ENCODE data around the gene CUL7.
"Not testable (repeated sequence)": the region's sequence is repeated elsewhere in the genome, so short reads cannot be mapped to it uniquely, and the experiment has no call there.

The CUL7 gene

DNA sequence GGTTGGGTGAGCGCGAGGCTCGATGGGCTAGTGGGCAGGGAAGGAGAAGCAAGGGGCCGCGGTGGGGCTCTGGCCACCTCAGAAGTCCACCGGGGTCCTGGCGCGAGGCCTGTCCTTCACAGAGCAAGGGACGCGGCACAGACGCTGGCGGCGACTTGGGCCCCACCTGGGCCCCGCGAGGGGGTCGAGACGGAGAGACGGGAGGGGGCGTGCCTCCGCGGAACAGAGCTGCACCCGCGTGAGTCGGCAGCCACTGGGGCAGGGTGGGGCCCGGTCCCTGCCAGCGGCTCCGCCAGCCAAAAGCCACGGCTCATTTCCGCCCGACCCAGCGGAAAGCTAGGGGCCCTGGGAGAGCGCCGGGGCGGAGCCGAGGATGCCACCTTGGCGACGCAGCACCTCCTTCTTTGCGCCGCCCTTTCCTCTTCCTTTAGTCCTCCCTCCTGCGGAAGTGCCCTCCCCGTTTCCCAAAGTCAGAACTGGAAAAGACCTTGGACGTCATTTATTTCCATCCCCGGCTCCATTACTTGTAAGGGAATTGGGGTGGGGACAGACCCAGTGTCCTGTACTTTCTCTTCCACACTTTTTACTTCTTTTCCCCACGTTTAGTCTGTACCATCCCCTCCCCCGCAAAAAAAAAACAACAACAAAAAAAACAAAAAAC lies at the start of gene CUL7:
CUL7 (minus strand) TSS at position 307 of the 661 bp plus-strand sequence. CDS start 1,063 bp downstream, outside the sequence.
- DNase-seq (ENCODE audit: low spot score) = peak; percentile 96

- no peak for DNase-seq (ENCODE audit: low spot score)
These were observed 47.8 kb upstream of the CUL7 start for GRCh38 chr6:43101497-43101896.

DNA sequence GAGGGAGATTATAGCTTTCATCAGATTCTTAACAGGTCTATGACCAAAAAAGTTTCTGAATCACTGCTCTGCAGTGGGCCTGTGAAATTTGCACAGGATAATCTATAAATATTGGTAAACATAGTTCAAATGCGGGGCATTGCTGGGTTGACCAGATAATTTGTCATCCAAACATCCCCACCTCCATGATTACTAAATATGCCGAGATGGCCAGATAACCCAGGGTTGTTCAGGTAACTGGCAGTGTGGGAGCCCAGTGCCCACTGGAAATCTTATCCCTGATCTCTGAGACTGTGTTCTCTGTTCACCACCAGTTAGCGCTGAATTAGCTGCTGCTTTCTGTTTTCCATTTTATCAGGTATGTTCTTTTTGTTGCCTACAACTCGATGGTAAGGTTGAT lies 43.9 kb upstream of the CUL7 start:
- no peak for DNase-seq (ENCODE audit: low spot score)

DNA sequence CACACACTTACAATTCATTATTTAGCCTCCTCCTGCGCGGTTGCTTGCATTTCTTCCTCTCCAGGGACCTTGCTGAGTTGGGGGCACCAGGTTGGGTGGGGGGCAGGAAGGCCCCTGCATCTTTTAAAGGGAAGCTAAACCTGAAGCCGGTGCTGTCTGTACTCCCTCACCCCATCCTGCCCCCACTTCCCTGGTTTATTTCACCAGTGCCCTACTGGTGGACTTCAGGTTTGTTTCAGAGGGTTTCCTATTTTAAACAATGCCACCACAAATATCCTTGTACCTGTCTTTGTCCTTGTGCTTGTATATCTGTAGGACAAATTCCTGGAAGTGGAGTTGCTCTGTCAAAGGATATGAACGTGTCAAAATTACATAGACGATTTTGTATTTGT lies 43.4 kb upstream of the CUL7 start:
- DNase-seq (ENCODE audit: low spot score) = no peak

GRCh38 chr6:43096451-43097097 lies 42.9 kb upstream of the CUL7 start:
- peak; percentile 92 for DNase-seq (ENCODE audit: low spot score)

DNA sequence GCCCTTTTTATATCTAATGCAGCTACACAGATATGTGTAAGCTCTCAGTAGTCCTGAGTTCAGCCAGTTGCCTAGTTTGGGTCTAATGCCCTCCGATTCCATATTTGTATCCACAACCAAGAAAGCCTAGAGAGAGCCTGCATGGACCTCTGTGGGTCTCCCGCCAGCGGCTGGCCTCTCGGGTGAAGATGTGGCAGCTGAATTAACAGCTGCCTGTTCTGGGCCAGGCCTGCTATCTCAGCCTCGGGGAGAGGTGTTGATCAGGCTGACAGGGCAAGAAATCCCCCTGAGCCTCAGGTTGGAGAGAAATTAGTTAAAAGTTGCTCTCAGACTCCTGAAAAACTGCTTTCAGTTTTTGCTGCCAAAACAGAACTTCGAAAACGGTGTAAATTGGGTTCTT lies 42.3 kb upstream of the CUL7 start:
- DNase-seq (ENCODE audit: low spot score) = no peak

- DNase-seq (ENCODE audit: low spot score) = peak; percentile 75
These were observed 40.0 kb upstream of the CUL7 start for GRCh38 chr6:43093436-43094289.

DNA sequence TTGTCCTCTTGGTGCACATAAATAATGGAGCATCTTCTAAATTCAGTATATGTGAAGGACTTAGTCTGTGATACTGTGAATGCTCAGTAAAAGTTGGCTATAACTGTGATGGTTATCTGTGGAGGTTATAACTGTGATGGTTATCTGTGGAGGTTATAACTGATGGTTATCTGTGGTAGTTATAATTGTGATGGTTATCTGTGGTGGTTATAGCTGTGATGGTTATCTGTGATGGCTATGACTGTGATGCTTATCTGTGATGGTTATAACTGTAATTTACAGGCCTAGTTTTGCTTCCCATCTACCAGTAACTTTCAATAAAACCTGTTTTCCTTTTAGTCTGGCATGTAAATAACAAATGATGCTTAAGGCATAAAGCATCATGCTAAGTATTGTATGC lies 39.0 kb upstream of the CUL7 start:
- no peak for DNase-seq (ENCODE audit: low spot score)

DNA sequence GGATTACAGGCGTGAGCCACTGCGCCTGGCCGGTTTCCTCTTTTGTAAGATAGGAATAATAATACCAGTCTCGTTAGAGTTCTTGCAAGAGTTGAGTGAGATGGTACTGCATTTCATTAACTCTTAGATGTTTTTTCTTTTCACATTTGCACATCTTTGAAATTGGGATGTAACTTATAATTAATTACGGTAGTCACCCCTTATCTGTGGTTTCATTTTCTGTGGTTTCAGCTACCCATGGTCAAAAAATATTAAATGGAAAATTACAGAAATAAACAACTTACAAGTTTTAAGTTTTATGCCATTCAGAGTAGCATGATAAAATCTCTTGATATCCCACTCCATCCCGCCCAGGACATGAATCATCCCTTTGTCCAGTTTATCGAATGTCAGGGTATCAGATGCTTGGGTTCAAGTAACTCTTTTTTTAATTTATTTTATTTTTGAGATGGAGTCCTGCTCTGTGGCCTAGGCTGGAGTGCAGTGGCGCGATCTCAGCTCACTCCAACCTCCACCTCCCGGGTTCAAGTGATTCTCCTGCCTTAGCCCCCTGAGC lies 37.9 kb upstream of the CUL7 start:
- DNase-seq (ENCODE audit: low spot score) = no peak

DNA sequence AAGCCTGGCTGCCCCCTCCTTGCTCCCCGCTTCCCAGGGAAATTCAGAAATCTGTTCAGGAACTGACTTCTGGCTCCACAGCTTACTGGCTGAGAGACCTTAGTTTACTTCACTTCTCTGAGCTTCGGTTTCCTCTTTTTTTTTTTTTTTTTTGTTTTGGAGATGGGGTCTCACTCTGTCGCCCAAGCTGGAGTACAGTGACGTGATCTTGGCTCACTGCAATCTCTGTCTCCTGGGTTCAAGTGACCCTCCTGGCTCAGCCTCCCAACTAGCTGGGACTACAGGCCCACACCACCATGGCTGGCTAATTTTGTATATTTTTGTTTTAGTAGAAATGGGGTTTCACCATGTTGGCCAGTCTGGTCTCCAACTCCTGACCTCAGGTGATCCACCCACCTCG lies 37.4 kb upstream of the CUL7 start:
- DNase-seq (ENCODE audit: low spot score) = no peak

GRCh38 chr6:43090559-43090956 lies 36.9 kb upstream of the CUL7 start:
- DNase-seq (ENCODE audit: low spot score) = no peak

- DNase-seq (ENCODE audit: low spot score) = no peak
These were observed 36.4 kb upstream of the CUL7 start for GRCh38 chr6:43089874-43090558.

DNA sequence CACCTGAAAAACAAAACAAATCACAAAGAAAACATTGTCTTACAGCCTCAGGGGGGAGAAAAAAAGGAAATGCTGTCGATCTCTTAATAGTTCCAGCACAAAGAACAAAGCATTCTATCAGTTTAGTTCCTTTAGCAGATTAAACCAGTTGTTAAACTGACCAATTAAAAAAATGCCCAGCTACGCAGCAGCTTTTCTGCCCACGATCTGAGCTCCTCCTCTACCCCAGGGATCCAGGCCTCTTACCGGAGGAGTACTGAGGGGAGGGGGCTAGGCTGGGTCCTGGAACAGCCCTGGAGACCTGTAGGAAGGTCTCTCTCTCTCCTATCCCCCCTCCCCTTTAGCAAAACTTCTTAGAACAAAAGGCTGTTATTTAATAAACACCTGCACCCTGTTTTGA lies 35.8 kb upstream of the CUL7 start:
- DNase-seq (ENCODE audit: low spot score) = no peak

DNA sequence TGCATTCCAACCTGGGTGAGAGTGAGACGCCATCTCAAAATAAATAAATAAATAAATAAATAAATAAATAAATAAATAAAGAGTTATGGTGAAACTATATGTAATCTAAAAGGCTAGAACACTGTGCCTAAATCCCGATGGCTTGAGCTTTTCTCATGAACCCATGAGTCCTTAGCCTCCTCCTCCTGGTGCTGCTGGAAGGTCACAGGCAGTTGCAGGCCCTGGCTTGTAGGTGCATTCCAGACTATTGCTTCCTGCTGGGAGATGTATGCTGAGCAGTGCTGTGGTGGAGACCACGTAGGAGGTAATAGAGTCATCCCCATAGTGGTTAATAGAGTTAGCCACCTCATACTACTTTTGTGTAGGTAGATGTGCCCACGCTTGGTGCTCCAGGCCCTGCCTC lies 35.0 kb upstream of the CUL7 start:
- peak; percentile 67 for DNase-seq (ENCODE audit: low spot score)

- no peak for DNase-seq (ENCODE audit: low spot score)
These were observed 32.5 kb upstream of the CUL7 start for GRCh38 chr6:43086022-43086658.

GRCh38 chr6:43082806-43083655 lies 29.4 kb upstream of the CUL7 start:
- no peak for DNase-seq (ENCODE audit: low spot score)

- not testable (repeated sequence) for DNase-seq (ENCODE audit: low spot score)
These were observed 28.3 kb upstream of the CUL7 start for GRCh38 chr6:43081922-43082321.

DNA sequence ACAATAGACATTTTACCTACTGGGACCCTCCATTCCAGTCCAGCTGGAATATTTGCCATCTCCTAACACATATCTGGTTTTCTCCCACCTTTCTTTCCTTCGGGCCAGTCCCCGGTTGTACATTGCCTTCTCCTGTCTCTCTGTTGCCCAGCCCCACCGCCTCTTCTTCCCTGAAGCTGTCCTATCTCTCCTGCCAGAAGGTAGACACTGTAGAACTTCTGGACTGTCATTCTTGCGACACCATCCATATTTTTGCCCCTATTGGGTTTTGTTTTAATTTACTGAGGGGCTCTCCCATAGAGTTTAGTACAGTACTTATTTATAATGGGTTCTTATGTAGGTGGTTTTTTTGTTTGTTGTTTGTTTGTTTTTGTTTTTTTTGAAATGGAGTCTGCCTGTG lies 27.4 kb upstream of the CUL7 start:
- no peak for DNase-seq (ENCODE audit: low spot score)

- no peak for DNase-seq (ENCODE audit: low spot score)
These were observed 25.0 kb upstream of the CUL7 start for GRCh38 chr6:43078691-43079090.

- DNase-seq (ENCODE audit: low spot score) = no peak
These were observed 24.4 kb upstream of the CUL7 start for GRCh38 chr6:43077981-43078511.

All from kidney tubule cell (primary cell).